Mammary epithelial cell (primary cell): ENCODE measurements around the gene SERPINB11.

ENCODE experiments used
- EZH2 ChIP-seq: IDR thresholded peaks from 2 replicates; pipeline ENCODE4 v1.6.1; 2012; ENCODE audit warnings: low read length, inconsistent platforms, borderline replicate concordance
- TF ChIP-seq, protein P1 (sequence below), 2 donors: IDR thresholded peaks in 1 of 2; conservative IDR thresholded peaks in 1 of 2; 2 replicates each; pipeline ENCODE4 v1.5.1; 2011 to 2012; ENCODE audit warnings: inconsistent platforms in 2 of 2, low read length in 2 of 2, mild to moderate bottlenecking in 2 of 2, control low read depth in 1 of 2, low read depth in 1 of 2; ENCODE audit not compliant: insufficient read depth in 1 of 2; ENCODE audit errors: extremely low read depth in 1 of 2

DNA sequence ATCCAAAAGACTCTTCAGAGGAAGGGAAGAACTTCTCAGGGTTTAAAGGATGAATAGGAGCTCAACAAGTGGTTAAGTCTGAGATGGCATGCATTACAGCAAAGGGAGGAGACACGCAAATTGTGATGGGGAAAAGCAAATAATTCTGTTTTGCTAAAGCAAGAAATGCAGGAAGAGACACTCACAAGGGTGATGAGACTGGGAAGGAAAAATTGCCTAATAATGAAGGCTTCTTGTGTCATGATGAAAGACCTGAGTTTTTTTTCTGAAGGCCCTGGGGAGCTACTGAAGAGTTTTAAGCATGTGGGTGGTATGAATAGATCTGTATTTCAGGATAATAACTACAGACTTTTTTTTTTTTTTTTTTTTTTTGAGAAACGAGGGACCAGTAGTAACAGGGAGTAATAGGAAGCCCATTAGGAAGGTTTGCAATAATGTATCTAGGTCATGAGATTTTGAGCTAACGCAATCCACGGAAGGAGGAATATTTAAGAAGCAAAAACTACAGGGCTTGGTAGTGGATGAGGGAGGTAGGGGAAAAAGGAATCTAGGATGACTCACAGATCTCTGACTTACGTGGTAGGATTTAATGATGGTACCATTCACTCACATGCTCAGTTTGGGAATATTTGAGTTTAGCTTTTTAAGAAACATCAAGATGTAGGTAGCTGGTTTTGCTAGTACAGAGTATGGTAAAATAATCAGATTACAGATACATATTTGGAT, 25.1 kb upstream of the SERPINB11 start:
- TF ChIP-seq, protein P1, sequence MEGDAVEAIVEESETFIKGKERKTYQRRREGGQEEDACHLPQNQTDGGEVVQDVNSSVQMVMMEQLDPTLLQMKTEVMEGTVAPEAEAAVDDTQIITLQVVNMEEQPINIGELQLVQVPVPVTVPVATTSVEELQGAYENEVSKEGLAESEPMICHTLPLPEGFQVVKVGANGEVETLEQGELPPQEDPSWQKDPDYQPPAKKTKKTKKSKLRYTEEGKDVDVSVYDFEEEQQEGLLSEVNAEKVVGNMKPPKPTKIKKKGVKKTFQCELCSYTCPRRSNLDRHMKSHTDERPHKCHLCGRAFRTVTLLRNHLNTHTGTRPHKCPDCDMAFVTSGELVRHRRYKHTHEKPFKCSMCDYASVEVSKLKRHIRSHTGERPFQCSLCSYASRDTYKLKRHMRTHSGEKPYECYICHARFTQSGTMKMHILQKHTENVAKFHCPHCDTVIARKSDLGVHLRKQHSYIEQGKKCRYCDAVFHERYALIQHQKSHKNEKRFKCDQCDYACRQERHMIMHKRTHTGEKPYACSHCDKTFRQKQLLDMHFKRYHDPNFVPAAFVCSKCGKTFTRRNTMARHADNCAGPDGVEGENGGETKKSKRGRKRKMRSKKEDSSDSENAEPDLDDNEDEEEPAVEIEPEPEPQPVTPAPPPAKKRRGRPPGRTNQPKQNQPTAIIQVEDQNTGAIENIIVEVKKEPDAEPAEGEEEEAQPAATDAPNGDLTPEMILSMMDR (conservative IDR thresholded peaks at IDR 0.05 in 1 of 2, IDR thresholded peaks at IDR 0.05 in 1 of 2; ENCODE audit: extremely low read depth in 1 of 2, insufficient read depth in 1 of 2, low read depth in 1 of 2, low read length in 2 of 2): no peak
- no peak for TF ChIP-seq EZH2
